ENCODE data around the gene CCDC33. TPM values are rescaled to one million over a fixed set of nuclear protein-coding genes. Genes with fewer than 3 reads are reported as not detected.

The CCDC33 gene
- total and polyA plus RNA-seq, 2 donors (not counting 3 experiments of a cell fraction or from before 2014, with no cell fraction given) = not detected

DNA sequence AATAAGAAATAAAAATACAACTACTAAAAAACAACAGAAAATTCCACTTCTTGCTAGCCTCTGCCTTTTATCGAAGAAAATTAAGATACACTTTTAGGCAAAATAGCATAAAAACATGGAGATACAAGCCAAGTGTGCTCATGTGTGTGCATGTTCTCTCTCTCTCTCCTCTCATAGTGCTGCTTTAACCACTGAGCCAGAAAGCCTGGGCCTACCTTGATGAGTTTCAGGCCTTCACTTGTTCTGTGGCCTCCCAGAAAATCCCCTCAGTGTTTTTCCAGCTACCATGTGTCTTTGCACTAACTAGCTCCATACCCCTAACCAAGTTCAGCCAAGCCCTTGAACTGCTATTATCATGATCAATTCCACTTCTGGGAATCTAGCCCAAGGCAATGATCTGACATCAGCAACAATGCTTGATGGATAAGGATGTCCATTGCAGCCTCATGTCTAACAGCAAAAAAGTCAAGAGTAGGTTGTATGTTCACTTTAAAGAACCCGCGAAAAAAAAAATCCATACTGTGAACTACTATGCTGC lies 113.2 kb downstream of the CCDC33 start:
- CTCF ChIA-PET = no interaction called here
- H3K27me3 ChIP-seq (ENCODE audit: control insufficient read depth in 2 of 2, insufficient read depth in 2 of 2, low read length in 2 of 2) = peaks cover 2 to 4% of the 10 kb centered on the region in 2 experiments
- H3K36me3 ChIP-seq (ENCODE audit: control insufficient read depth in 2 of 2, extremely low read depth in 1 of 2, insufficient read depth in 2 of 2, low read length in 2 of 2) = no peaks in the 10 kb centered on the region
- DNase-seq (ENCODE audit: low read depth, low spot score) (no peak), FAIRE-seq (no peak)
- no peak overlapping the region for H3K4me2 ChIP-seq (ENCODE audit: insufficient read depth, low read length)
- no peaks in the 10 kb centered on the region for H4K20me1 ChIP-seq (replicated peaks; ENCODE audit: control insufficient read depth, extremely low read depth, insufficient read depth, low read length)
- intact Hi-C loops (cut with micrococcal nuclease) = no loop called here
- no peaks in the 10 kb centered on the region for H3K79me2 ChIP-seq (ENCODE audit: control insufficient read depth, insufficient read depth, low read length)
- dilution Hi-C loops (cut with MboI; ENCODE audit: extremely low pct_ligation_motif_present, low sequenced_read_pairs) = no loop called here
- no peak overlapping the region for H2AFZ ChIP-seq (ENCODE audit: low read depth, low read length)
- no peak for TF ChIP-seq POLR2A (IDR thresholded peaks at IDR 0.05; ENCODE audit: low read depth, low read length)
- TF ChIP-seq JUN (IDR thresholded peaks at IDR 0.05; ENCODE audit: borderline replicate concordance, insufficient read depth, insufficient read length, low read depth) = no peak
- POLR2A ChIA-PET = no interaction called here
- no TSS peak for BruUV-seq (replicated peaks)
- no peak overlapping the region for H3K4me3 ChIP-seq (replicated peaks in 1 of 3; ENCODE audit: insufficient read depth in 1 of 3, low read depth in 1 of 3, low read length in 3 of 3)
- H3K9me1 ChIP-seq (replicated peaks; ENCODE audit: control insufficient read depth, extremely low read depth, insufficient read depth, low read length) = no peaks in the 10 kb centered on the region
- peaks cover 11% of the 10 kb centered on the region for H3K4me1 ChIP-seq (ENCODE audit: control insufficient read depth, extremely low read depth, insufficient read depth, low read length)
- no peak overlapping the region for H3K9ac ChIP-seq (replicated peaks; ENCODE audit: extremely low read depth, insufficient read depth, low read length)
- H3K9me3 ChIP-seq (replicated peaks; ENCODE audit: control insufficient read depth, insufficient read depth, low read length) = no peaks in the 10 kb centered on the region
- no peak overlapping the region for H3K27ac ChIP-seq (ENCODE audit: insufficient read depth, low read depth, low read length)

DNA sequence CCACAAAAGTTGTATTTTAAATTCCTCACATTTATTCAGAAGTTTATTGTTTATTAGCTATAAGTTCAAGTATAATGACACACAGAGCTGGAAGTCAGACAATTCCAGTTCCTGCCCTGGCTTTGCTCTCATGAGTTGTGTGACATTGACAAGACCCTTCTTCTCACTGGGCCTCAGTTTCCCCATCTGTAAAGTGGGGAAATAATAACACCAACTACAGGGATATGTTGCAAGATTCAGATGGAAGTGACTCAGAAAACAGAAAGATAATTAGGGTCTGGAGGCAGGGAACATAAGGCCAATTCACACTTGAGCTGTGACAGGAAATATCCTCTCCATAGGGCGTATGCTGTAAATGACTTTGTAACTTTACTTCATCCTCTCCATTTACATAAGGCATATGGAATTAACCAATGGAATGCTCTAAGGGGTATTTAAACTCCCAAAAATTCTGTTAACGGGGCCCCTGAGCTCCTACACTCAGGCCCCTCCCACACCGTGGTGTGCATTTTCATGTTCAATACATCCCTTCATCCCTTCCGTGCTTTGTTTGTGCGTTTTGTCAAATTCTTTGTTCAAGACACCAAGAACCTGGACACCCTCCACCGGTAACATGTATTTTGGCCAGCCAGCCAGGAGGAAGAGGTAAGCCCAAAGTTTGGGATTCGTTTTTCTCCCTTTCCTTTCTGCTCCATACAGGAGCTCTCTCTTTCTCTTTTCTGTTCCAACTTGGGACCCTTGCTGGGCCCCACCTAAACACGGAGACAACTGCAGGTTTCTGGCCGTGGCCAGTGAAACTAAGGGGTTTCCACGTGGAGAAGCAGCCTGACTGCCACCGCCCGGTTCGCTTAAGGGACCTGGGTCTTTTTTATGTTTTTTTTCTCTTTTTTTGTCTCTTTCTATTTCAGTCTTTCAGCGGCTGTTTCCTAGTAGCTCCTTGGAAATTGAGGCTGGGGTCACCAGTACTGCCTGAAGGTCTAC lies 114.5 kb downstream of the CCDC33 start:
- Histone ChIP-seq H3K4me3 (replicated peaks in 1 of 3; ENCODE audit: insufficient read depth in 1 of 3, low read depth in 1 of 3, low read length in 3 of 3) (no peak overlapping the region), H2AFZ (ENCODE audit: low read depth, low read length) (no peak overlapping the region), H3K27me3 (ENCODE audit: control insufficient read depth in 2 of 2, insufficient read depth in 2 of 2, low read length in 2 of 2) (peaks cover 2 to 8% of the 10 kb centered on the region in 2 experiments), H3K27ac (ENCODE audit: insufficient read depth, low read depth, low read length) (no peak overlapping the region), H3K36me3 (ENCODE audit: control insufficient read depth in 2 of 2, extremely low read depth in 1 of 2, insufficient read depth in 2 of 2, low read length in 2 of 2) (no peaks in the 10 kb centered on the region), H4K20me1 (replicated peaks; ENCODE audit: control insufficient read depth, extremely low read depth, insufficient read depth, low read length) (no peaks in the 10 kb centered on the region), H3K4me2 (ENCODE audit: insufficient read depth, low read length) (no peak overlapping the region), H3K9me1 (replicated peaks; ENCODE audit: control insufficient read depth, extremely low read depth, insufficient read depth, low read length) (no peaks in the 10 kb centered on the region), H3K79me2 (ENCODE audit: control insufficient read depth, insufficient read depth, low read length) (no peaks in the 10 kb centered on the region), H3K9me3 (replicated peaks; ENCODE audit: control insufficient read depth, insufficient read depth, low read length) (no peaks in the 10 kb centered on the region), H3K9ac (replicated peaks; ENCODE audit: extremely low read depth, insufficient read depth, low read length) (no peak overlapping the region), H3K4me1 (ENCODE audit: control insufficient read depth, extremely low read depth, insufficient read depth, low read length) (peaks cover under 1% of the 10 kb centered on the region)
- ChIA-PET POLR2A (interaction anchor here (0.5 kb wide), 1 partner anchor 29 kb away, joined by 4 read pairs; no protein-coding TSS in a partner anchor), CTCF (no interaction called here)
- FAIRE-seq (no peak), DNase-seq (ENCODE audit: low read depth, low spot score) (no peak)
- dilution Hi-C loops (cut with MboI; ENCODE audit: extremely low pct_ligation_motif_present, low sequenced_read_pairs) = no loop called here
- TF ChIP-seq JUN (IDR thresholded peaks at IDR 0.05; ENCODE audit: borderline replicate concordance, insufficient read depth, insufficient read length, low read depth) (no peak), GATA2 (IDR thresholded peaks at IDR 0.05; ENCODE audit: insufficient read depth, insufficient read length, low read depth, low read length) (no peak), FOS (IDR thresholded peaks at IDR 0.05; ENCODE audit: borderline replicate concordance, insufficient read depth, low read length) (no peak), EZH2 (IDR thresholded peaks at IDR 0.05; ENCODE audit: borderline replicate concordance, low read depth, low read length, severe bottlenecking) (no peak), POLR2A (IDR thresholded peaks at IDR 0.05; ENCODE audit: low read depth, low read length) (no peak), POLR2AphosphoS5 (IDR thresholded peaks at IDR 0.05; ENCODE audit: insufficient read depth, low read depth, low read length) (no peak), MYC (IDR thresholded peaks at IDR 0.05; ENCODE audit: low read depth, low read length) (no peak)
- TF ChIP-seq, protein P1, sequence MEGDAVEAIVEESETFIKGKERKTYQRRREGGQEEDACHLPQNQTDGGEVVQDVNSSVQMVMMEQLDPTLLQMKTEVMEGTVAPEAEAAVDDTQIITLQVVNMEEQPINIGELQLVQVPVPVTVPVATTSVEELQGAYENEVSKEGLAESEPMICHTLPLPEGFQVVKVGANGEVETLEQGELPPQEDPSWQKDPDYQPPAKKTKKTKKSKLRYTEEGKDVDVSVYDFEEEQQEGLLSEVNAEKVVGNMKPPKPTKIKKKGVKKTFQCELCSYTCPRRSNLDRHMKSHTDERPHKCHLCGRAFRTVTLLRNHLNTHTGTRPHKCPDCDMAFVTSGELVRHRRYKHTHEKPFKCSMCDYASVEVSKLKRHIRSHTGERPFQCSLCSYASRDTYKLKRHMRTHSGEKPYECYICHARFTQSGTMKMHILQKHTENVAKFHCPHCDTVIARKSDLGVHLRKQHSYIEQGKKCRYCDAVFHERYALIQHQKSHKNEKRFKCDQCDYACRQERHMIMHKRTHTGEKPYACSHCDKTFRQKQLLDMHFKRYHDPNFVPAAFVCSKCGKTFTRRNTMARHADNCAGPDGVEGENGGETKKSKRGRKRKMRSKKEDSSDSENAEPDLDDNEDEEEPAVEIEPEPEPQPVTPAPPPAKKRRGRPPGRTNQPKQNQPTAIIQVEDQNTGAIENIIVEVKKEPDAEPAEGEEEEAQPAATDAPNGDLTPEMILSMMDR (IDR thresholded peaks at IDR 0.05; ENCODE audit: extremely low read depth in 1 of 2, insufficient read depth in 1 of 2, low read depth in 1 of 2, low read length in 2 of 2) = no peak
- TF ChIP-seq, protein P2, sequence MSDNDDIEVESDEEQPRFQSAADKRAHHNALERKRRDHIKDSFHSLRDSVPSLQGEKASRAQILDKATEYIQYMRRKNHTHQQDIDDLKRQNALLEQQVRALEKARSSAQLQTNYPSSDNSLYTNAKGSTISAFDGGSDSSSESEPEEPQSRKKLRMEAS (IDR thresholded peaks at IDR 0.05; ENCODE audit: insufficient read depth, insufficient read length) = no peak
- no TSS peak for BruUV-seq (replicated peaks)
- intact Hi-C loops (cut with micrococcal nuclease) = no loop called here

All from endothelial cell of umbilical vein (primary cell).